SKM-1 (cell line): ENCODE data around the gene TRIM26.

Experiments used
- DNase-seq: peaks from one replicate; lab custom pipeline; 2025; ENCODE audit not compliant: unreplicated experiment; lab: John Stamatoyannopoulos, UW

Gene TRIM26

DNA sequence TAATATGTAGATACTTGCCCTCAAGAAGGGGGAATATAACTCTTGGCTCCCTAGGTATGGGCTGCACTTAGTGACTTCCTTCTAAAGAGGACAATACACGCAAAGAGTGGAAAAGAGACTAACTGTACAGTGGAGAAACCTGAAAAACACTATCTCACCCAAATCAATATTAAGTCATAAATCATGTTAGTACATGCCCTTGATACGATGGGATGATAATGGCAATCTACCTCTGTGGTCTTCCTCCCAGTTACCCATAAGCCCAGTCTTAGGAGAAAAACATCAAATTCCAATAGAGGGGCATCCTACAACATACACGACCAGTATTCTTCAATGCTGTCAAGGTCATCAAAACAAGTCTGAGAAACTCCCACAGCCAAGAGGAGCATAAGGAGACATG is 1.3 kb downstream of the TRIM26 start:
- DNase-seq, result no peak

DNA sequence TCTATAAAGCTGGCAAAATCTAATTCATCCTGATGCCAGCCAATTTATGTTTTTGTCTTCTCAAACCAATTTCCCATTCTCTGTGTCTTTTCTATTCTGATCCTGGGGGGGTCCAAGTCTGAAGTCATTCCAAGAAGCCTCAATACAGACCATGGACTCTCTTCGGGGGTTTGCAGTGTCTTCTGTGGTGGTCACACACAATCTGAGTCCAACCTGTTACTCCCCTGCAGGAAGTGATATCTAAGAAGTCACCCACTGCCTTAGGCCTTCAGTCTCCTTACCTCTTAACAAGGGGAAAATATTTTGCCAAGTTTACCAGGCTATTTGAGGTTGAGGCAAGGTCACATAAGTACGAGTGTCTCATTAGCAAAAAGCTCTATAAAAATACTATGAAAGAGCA is 1.9 kb downstream of the TRIM26 start:
- DNase-seq, result no peak

- no peak for DNase-seq
Observed at GRCh38 chr6:30207619-30208295, 5.4 kb downstream of the TRIM26 start.

GRCh38 chr6:30206799-30207618 is 6.2 kb downstream of the TRIM26 start:
- DNase-seq, result no peak

DNA sequence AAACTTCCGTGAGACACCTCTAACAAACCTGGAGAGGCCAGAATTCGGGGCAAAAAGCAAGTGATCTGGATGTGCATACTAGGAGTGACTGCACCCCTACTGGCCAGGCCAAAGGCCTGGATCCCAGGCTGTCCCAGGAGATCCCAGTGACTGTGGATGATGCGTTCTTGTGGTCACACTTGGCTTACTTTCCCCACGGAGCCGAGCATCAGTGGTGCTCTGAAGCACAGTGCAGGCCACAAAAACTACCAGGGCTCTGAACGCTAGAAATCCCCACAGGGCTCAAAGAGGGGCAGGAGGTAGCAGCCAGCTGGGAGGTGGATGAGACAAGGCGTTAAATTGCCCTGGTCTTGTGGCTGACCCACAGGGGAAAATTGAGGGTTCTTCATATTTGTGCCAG is 7.1 kb downstream of the TRIM26 start:
- DNase-seq, result no peak

DNA sequence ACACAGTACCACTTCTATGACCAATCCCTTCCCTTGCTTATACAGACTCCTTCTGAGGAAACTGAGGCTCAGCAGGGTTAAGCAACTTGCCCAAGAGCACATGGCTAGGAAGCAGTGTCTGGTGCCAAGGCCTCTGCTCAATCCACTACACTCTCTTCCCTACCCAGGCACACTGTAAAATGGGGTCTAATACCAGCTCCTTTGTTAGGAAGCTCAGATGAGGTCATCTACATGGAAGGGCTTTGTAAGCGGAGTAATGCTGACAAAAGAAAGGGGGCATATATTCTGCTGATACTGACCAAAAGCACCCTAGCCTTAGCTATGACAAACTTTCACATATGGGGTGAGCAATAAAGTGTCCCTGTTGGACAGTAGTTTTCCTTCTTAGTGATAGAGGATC is 9.1 kb downstream of the TRIM26 start:
- DNase-seq, result no peak

GRCh38 chr6:30202366-30202765 is 10.8 kb downstream of the TRIM26 start:
- DNase-seq, result no peak

DNA sequence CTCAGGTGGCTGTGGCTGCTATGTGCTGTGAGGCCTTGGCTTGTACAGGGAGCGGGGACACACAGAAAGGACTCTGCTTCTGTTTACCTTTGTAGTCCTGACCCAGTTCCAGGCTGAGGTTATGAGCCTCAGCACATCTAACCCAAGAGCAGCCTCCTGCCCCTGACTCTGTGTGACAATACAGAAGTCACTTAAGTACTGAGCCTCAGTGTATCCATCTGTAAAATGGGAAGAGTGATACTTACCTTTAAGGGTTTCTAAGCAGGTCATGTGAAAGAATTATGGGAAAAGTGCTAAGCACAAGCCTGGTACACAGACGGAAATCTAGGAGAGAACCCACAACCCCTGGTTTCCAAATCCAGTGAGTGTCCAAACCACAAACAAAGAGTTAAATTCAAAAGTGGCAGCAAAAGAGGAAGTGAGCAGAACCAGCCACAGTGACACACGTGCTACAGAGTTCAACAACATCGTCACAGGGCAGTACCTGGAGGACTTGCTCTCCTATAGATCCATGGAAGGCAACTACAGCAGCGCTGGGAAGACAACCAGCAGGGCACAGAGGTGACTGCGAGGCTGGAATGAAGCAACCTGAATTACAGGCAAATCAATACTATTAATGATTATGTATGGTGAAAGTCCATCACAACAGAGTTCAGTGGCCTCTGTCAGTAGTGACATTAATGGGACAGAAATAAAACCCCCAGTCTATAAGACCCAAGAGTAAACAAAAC is 12.5 kb downstream of the TRIM26 start:
- peak; percentile 79 for DNase-seq

DNA sequence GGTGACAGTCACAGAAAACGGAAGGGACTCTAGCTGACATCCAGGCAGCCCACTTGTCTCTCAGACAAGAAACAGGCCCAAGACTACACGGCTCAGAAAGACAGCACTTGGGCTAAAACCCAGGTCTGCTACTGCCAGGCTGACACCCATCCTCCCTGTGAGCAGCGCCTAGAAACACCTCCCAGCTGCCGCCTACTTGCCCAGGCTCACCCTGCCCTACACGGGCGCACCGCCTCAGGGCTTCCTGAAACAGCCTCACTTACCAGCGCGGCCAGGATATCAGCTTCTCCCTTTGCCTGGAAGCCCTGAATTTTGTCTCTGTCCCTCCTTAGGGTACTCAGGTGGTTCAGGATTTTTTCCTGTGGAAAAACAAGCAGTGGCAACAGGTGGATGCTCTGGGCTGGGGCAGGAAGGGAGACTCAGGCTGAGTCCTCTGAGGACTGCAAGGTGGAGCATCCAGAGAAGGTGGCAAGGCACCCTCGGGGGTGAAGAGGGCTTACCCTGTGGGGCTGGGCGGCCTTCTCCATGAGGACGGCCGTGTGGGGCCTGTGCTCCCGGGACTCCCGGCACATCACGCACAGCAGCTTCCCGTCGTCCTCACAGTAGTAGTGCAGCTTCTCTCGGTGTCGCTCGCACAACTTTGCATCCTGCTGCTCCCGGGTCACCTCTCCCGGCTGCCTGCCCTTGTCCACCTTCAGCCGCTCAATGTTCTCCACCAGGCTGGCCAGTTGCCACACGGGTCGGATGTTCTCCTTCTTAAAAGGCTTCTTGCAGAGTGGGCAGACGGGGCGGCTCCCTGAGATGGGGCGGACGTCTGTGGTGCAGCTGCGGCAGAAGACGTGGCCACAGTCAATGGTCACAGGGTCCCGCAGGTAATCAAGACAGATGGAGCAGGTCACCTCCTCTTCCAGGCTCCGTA is 14.8 kb downstream of the TRIM26 start:
- no peak for DNase-seq

DNA sequence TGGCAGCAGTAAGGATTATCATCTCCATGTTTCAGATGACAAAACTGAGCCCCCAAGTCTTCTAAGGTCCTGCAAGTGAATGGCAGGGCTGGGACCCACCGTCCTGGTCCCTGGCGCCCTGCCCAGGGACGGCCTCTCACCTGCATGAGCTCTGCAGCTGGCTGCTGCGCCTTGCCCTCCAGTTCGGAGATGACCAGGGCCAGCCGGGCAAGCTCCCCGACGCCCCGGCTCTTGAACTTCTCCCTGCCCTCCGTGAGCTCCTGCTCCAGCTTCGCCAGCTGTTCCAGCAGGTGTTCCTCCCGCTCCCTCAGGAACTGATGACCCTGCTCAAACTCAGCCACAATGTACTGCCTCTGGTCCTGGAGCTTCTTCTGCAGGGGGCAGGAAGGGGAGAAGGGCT is 16.8 kb downstream of the TRIM26 start:
- no peak for DNase-seq

DNA sequence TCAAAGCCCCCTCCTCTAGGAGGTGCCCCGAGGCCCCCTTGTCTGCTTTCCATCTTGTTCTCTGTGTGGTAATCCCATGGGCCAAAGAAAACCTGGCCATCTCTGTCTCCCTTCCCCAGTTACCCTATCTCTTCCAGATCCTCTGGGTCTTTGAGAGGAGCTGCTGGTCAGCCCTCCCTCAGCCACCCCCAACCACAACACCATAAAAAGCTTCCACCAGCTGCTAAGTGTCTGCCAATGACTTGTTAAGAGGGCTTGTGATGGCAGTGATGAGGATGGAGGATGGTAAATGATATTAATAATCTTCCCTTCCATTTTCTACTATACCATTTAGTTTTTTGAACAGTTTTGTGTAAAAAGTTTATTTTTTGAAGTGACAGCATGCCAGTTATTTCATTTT is 17.3 kb downstream of the TRIM26 start:
- DNase-seq, result no peak

GRCh38 chr6:30194797-30195690 is 18.2 kb downstream of the TRIM26 start:
- DNase-seq, result no peak

- DNase-seq, result no peak
Observed at GRCh38 chr6:30192076-30192475, 21.1 kb downstream of the TRIM26 start.

- DNase-seq, result no peak
Observed at GRCh38 chr6:30188541-30188940, 24.7 kb downstream of the TRIM26 start.

GRCh38 chr6:30185846-30186484 is 27.2 kb downstream of the TRIM26 start:
- no peak for DNase-seq

GRCh38 chr6:30184417-30185031 is 28.7 kb downstream of the TRIM26 start:
- DNase-seq, result no peak

GRCh38 chr6:30180145-30180544 is 33.1 kb downstream of the TRIM26 start:
- no peak for DNase-seq

DNA sequence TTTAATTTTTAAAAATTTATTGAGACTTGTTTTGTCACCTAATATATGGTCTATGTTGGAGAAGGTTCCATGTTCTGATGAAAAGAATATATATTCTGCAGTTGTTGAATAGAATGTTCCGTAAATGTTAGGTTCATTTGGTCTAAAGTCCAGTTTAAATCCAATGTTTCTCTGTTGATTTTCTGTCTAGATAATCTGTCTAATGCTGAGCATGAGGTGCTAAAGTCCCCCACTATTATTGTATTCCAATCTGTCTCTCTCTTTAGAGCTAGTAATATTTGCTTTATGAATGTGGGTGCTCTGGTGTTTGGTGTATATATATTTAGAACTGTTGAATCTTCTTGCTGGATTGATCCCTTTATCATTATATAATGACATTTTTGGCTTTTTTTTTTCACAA is 34.4 kb downstream of the TRIM26 start:
- no peak for DNase-seq

- no peak for DNase-seq
Observed at GRCh38 chr6:30175765-30176164, 37.4 kb downstream of the TRIM26 start.
